NCI-H2029 treated with DMSO at 0.1 percent for 48 hours (cell line): ENCODE results near the gene LHFPL6.

ENCODE experiments used
- DNase-seq: peaks from one replicate; lab custom pipeline; 2025; lab: John Stamatoyannopoulos, UW

LHFPL6 gene

GRCh38 chr13:39462906-39463305 is 140.1 kb downstream of the LHFPL6 start:
- DNase-seq, result no peak

- DNase-seq, result no peak
Observed at GRCh38 chr13:39462428-39462827, 140.6 kb downstream of the LHFPL6 start.

GRCh38 chr13:39461685-39462266 is 141.2 kb downstream of the LHFPL6 start:
- no peak for DNase-seq

- DNase-seq, result no peak
Observed at GRCh38 chr13:39457274-39457673, 145.7 kb downstream of the LHFPL6 start.

GRCh38 chr13:39455521-39456175 is 147.3 kb downstream of the LHFPL6 start:
- DNase-seq, result no peak

GRCh38 chr13:39452834-39453233 is 150.2 kb downstream of the LHFPL6 start:
- no peak for DNase-seq

GRCh38 chr13:39452417-39452816 is 150.6 kb downstream of the LHFPL6 start:
- DNase-seq, result no peak

- no peak for DNase-seq
Observed at GRCh38 chr13:39451860-39452301, 151.1 kb downstream of the LHFPL6 start.

- DNase-seq, result peak; percentile 6
Observed at GRCh38 chr13:39451301-39451700, 151.7 kb downstream of the LHFPL6 start.

- no peak for DNase-seq
Observed at GRCh38 chr13:39450176-39450575, 152.8 kb downstream of the LHFPL6 start.

- no peak for DNase-seq
Observed at GRCh38 chr13:39448834-39449233, 154.2 kb downstream of the LHFPL6 start.

GRCh38 chr13:39446865-39447264 is 156.1 kb downstream of the LHFPL6 start:
- no peak for DNase-seq

GRCh38 chr13:39444866-39445265 is 158.1 kb downstream of the LHFPL6 start:
- DNase-seq, result no peak

GRCh38 chr13:39433651-39434050 is 169.3 kb downstream of the LHFPL6 start:
- DNase-seq, result no peak

- DNase-seq, result no peak
Observed at GRCh38 chr13:39432196-39432595, 170.8 kb downstream of the LHFPL6 start.

- DNase-seq, result no peak
Observed at GRCh38 chr13:39422845-39423565, 180.0 kb downstream of the LHFPL6 start.

- DNase-seq, result no peak
Observed at GRCh38 chr13:39419876-39420275, 183.1 kb downstream of the LHFPL6 start.

GRCh38 chr13:39419068-39419467 is 183.9 kb downstream of the LHFPL6 start:
- DNase-seq, result no peak

GRCh38 chr13:39418424-39418823 is 184.6 kb downstream of the LHFPL6 start:
- DNase-seq, result no peak

- no peak for DNase-seq
Observed at GRCh38 chr13:39417643-39418042, 185.3 kb downstream of the LHFPL6 start.

GRCh38 chr13:39417131-39417530 is 185.9 kb downstream of the LHFPL6 start:
- DNase-seq, result no peak

GRCh38 chr13:39415008-39415802 is 187.8 kb downstream of the LHFPL6 start:
- no peak for DNase-seq
